ENCODE results near the gene AKR1B15. TPM values are rescaled to one million over a fixed set of nuclear protein-coding genes. Genes with fewer than 3 reads are reported as not detected.

AKR1B15 gene
- total and polyA plus RNA-seq, 3 donors from 2014 or later = 0.80 to 2.1 (median 1.9) TPM

DNA sequence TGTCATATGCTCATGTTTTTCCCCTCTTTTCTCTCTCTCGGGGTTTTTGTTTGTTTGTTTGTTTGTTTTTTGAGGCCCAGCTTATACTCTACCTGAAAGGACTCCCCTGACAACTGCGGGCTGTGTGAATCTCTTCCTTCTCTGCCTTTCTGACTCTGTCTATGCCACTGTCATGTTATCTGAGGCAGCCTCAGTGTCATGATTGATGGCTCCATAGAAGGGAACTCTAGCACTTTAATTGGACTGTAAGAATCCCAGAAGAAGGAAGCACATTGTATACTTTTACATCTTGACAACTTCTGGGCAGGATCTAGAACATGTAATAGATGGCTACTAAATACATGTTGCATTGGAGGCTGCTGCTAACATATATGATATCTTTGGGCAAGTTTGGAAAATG is 25.4 kb downstream of the AKR1B15 start:
- DNase-seq = no peak
- no peaks in the 10 kb centered on the region for H3K27me3 ChIP-seq
- no peaks in the 10 kb centered on the region for H3K4me1 ChIP-seq
- TF ChIP-seq POLR2A (IDR thresholded peaks at IDR 0.05) = no peak
- TF ChIP-seq, protein P1, sequence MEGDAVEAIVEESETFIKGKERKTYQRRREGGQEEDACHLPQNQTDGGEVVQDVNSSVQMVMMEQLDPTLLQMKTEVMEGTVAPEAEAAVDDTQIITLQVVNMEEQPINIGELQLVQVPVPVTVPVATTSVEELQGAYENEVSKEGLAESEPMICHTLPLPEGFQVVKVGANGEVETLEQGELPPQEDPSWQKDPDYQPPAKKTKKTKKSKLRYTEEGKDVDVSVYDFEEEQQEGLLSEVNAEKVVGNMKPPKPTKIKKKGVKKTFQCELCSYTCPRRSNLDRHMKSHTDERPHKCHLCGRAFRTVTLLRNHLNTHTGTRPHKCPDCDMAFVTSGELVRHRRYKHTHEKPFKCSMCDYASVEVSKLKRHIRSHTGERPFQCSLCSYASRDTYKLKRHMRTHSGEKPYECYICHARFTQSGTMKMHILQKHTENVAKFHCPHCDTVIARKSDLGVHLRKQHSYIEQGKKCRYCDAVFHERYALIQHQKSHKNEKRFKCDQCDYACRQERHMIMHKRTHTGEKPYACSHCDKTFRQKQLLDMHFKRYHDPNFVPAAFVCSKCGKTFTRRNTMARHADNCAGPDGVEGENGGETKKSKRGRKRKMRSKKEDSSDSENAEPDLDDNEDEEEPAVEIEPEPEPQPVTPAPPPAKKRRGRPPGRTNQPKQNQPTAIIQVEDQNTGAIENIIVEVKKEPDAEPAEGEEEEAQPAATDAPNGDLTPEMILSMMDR (IDR thresholded peaks at IDR 0.05) = no peak
- 62 to 77% methylated on average over 2 of the region's 2 CpGs for WGBS, 2 donors
- no peak overlapping the region for H3K4me3 ChIP-seq
- no peaks in the 10 kb centered on the region for H3K9me3 ChIP-seq
- no peak overlapping the region for H3K27ac ChIP-seq
- intact Hi-C loops (cut with DNase I; ENCODE audit: low total_unique reads) = no loop called here
- H3K36me3 ChIP-seq (ENCODE audit: low read depth, missing control alignments) = no peaks in the 10 kb centered on the region

DNA sequence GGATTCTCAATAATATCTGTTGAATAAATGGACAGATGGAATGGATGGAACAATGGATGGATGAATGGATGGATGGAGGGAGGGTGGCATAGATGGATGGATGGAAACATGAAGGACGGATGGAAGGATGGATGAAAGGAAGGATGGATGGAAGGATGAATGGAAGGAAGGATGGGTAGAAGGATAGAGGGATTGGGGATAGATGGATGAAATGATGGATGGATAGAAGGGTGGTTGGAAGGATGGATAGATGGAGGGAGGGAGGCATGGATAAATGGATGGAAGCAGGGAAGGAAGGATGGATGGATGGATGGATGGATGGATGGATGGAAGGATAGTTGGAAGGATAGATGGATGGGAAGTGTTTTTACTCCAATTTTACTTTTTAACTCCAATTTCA is 35.4 kb downstream of the AKR1B15 start:
- Histone ChIP-seq H3K4me1 (no peaks in the 10 kb centered on the region), H3K27me3 (no peaks in the 10 kb centered on the region), H3K36me3 (ENCODE audit: low read depth, missing control alignments) (no peaks in the 10 kb centered on the region), H3K9me3 (no peaks in the 10 kb centered on the region), H3K4me3 (no peak overlapping the region), H3K27ac (no peak overlapping the region)
- TF ChIP-seq POLR2A (IDR thresholded peaks at IDR 0.05) = no peak
- TF ChIP-seq, protein P1 (IDR thresholded peaks at IDR 0.05) = no peak
- 0 to 61% methylated on average over 1 of the region's 1 CpG for WGBS, 2 donors
- DNase-seq = no peak
- intact Hi-C loops (cut with DNase I; ENCODE audit: low total_unique reads) = no loop called here

GRCh38 chr7:134585897-134586296 is 37.0 kb downstream of the AKR1B15 start:
- Histone ChIP-seq H3K4me3 (no peak overlapping the region), H3K9me3 (no peaks in the 10 kb centered on the region), H3K27me3 (no peaks in the 10 kb centered on the region), H3K36me3 (ENCODE audit: low read depth, missing control alignments) (no peaks in the 10 kb centered on the region), H3K27ac (no peak overlapping the region), H3K4me1 (no peaks in the 10 kb centered on the region)
- intact Hi-C loops (cut with DNase I; ENCODE audit: low total_unique reads) = no loop called here
- no peak for DNase-seq
- TF ChIP-seq, protein P1 (IDR thresholded peaks at IDR 0.05) = no peak
- no peak for TF ChIP-seq POLR2A (IDR thresholded peaks at IDR 0.05)
- WGBS, 2 donors = 92 to 100% methylated on average over 3 to 7 of the region's 7 CpGs

DNA sequence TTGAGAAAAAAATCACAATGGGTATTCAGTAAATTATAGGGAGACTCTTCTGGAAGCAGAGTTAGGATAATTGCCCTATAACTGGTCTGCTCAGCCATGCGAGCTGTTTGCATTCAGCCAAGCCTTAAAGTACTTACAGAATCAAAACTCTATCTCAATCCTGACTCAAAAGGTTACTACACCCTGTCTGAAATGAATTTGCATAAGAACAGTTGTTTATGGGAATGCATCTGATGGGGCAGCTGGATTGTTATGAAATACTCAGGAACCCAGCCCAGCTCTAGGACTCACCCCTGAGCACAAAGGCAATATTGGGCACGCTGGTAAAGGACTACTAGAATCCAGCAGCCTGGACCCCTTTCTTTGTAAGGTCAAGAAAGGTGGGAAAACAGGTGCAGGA is 38.8 kb downstream of the AKR1B15 start:
- Histone ChIP-seq H3K4me3 (no peak overlapping the region), H3K27me3 (no peaks in the 10 kb centered on the region), H3K36me3 (ENCODE audit: low read depth, missing control alignments) (no peaks in the 10 kb centered on the region), H3K27ac (no peak overlapping the region), H3K4me1 (no peaks in the 10 kb centered on the region), H3K9me3 (no peaks in the 10 kb centered on the region)
- whole genome bisulfite sequencing, 2 donors = 69 to 92% methylated on average over 1 to 2 of the region's 2 CpGs
- DNase-seq = no peak
- intact Hi-C loops (cut with DNase I; ENCODE audit: low total_unique reads) = no loop called here
- no peak for TF ChIP-seq POLR2A (IDR thresholded peaks at IDR 0.05)
- TF ChIP-seq, protein P1 (IDR thresholded peaks at IDR 0.05) = no peak

- H3K9me3 ChIP-seq = no peaks in the 10 kb centered on the region
- WGBS, 2 donors = 25 to 32% methylated on average over 2 to 3 of the region's 3 CpGs
- no peak for DNase-seq
- no peak overlapping the region for H3K27ac ChIP-seq
- no peaks in the 10 kb centered on the region for H3K27me3 ChIP-seq
- H3K4me1 ChIP-seq = peaks cover 17% of the 10 kb centered on the region
- intact Hi-C loops (cut with DNase I; ENCODE audit: low total_unique reads) = no loop called here
- no peak overlapping the region for H3K4me3 ChIP-seq
- no peaks in the 10 kb centered on the region for H3K36me3 ChIP-seq (ENCODE audit: low read depth, missing control alignments)
- TF ChIP-seq, protein P1 (IDR thresholded peaks at IDR 0.05) = no peak
- no peak for TF ChIP-seq POLR2A (IDR thresholded peaks at IDR 0.05)
These were observed 40.6 kb downstream of the AKR1B15 start for GRCh38 chr7:134589491-134589941.

Data from testis (tissue), 3 donors.